HepG2 (cell line): Measurements from ENCODE around the gene B9D2. TPM values are rescaled to one million over a fixed set of nuclear protein-coding genes. Genes with fewer than 3 reads are reported as not detected.

ENCODE experiments used
- ATAC-seq: fragments of 200-7000 bp; cut with Tn5 transposase; 3 replicates; pipeline ENCODE4 v1.9.1; 2020; ENCODE audit warnings: mild to moderate bottlenecking, moderate library complexity
- BruUV-seq: library from RNA; stranded (reverse); fragments of 400-500 nt; replicated peaks from 2 replicates; lab custom pipeline; 2021; lab: Mats Ljungman, UMichigan
- CTCF ChIA-PET: fragments of 300-600 bp; formaldehyde crosslinking; extraction: SDS; loops from one replicate; lab custom pipeline; 2021; ENCODE audit warnings: low total read pairs, inconsistent platforms, low intra/inter-chr PET ratio; lab: Yijun Ruan, JAX
- POLR2A ChIA-PET: fragments of 350-600 bp; sonication (Branson Sonifier 250); formaldehyde crosslinking; loops from one replicate; lab custom pipeline; 2020; ENCODE audit warnings: antibody characterized with exemption, inconsistent platforms; lab: Yijun Ruan, JAX
- DNase-seq: peaks from one replicate; pipeline ENCODE4 v3.0.0-alpha.2; 2015; ENCODE audit warnings: low spot score
- FAIRE-seq: peaks from 3 replicates; lab custom pipeline; 2011; peaks lifted over from hg19 to GRCh38; lab: Jason Lieb, UNC
- H2AFZ ChIP-seq: one replicate; pipeline ENCODE4 v1.6.1; 2011; ENCODE audit warnings: low read length, inconsistent platforms
- H3K27ac ChIP-seq: fragments of 300-600 bp; 3 replicates; pipeline ENCODE4 v1.8.0; 2011; ENCODE audit warnings: mixed run types, mild to moderate bottlenecking, mixed read lengths, low read length, inconsistent platforms; ENCODE audit not compliant: insufficient read depth; ENCODE audit errors: extremely low read length
- H3K27me3 ChIP-seq, 2 experiments: fragments of 200-600 bp in 1 of 2; 2 replicates in 1 of 2; 3 replicates in 1 of 2; pipeline versions ENCODE4 v1.6.0 to v1.8.0; 2011; ENCODE audit warnings: low read length in 2 of 2, mild to moderate bottlenecking in 2 of 2, moderate library complexity in 2 of 2, inconsistent platforms in 1 of 2; ENCODE audit not compliant: insufficient read depth in 2 of 2, control insufficient read depth in 1 of 2
- H3K36me3 ChIP-seq, 2 experiments: fragments of 200-600 bp in 1 of 2; replicated peaks in 1 of 2; 2 replicates in 1 of 2; 3 replicates in 1 of 2; pipeline versions ENCODE4 v1.5.1 to v1.8.0; 2011; ENCODE audit warnings: low read length in 2 of 2, inconsistent platforms in 1 of 2; ENCODE audit not compliant: insufficient read depth in 2 of 2, control insufficient read depth in 1 of 2
- H3K4me1 ChIP-seq: 2 replicates; pipeline ENCODE4 v1.5.1; 2012; ENCODE audit warnings: low read length, inconsistent platforms; ENCODE audit not compliant: insufficient read depth
- H3K4me2 ChIP-seq: 2 replicates; pipeline ENCODE4 v1.6.0; 2011; ENCODE audit warnings: low read depth, low read length, inconsistent platforms
- H3K4me3 ChIP-seq, 3 experiments: fragments of 200-600 bp in 1 of 3; sonication (generic), shearing (Covaris generic) in 1 of 3; replicated peaks in 1 of 3; 2 replicates each; pipeline ENCODE4 v1.5.1; 2011 to 2016; ENCODE audit warnings: low read length in 3 of 3, inconsistent platforms in 2 of 3, low read depth in 2 of 3, mild to moderate bottlenecking in 2 of 3, control low read depth in 1 of 3, mixed read lengths in 1 of 3; ENCODE audit not compliant: insufficient read depth in 1 of 3
- H3K79me2 ChIP-seq: one replicate; pipeline ENCODE4 v1.6.1; 2011; ENCODE audit warnings: low read length, inconsistent platforms; ENCODE audit not compliant: insufficient read depth
- H3K9ac ChIP-seq: 2 replicates; pipeline ENCODE4 v1.6.0; 2011; ENCODE audit warnings: mild to moderate bottlenecking, low read depth, low read length, inconsistent platforms; ENCODE audit not compliant: insufficient read depth
- H3K9me3 ChIP-seq: 2 replicates; pipeline ENCODE4 v1.5.1; 2012; ENCODE audit warnings: mild to moderate bottlenecking, low read length
- H4K20me1 ChIP-seq: 2 replicates; pipeline ENCODE4 v1.6.0; 2011; ENCODE audit warnings: inconsistent platforms, mild to moderate bottlenecking, low read length, moderate library complexity; ENCODE audit not compliant: insufficient read depth
- AGO2 ChIP-seq: fragments of 200-400 bp; formaldehyde crosslinking; optimal IDR thresholded peaks from 2 replicates; pipeline ENCODE3; 2017; ENCODE audit warnings: mild to moderate bottlenecking, low read depth, low read length, moderate library complexity
- CTCF ChIP-seq: sonication (generic); formaldehyde crosslinking; IDR thresholded peaks from 2 replicates; pipeline ENCODE4 v1.5.0; 2020; ENCODE audit warnings: mild to moderate bottlenecking, missing genetic modification reagents, moderate library complexity
- ELK4 ChIP-seq: sonication (generic); formaldehyde crosslinking; IDR thresholded peaks from 2 replicates; pipeline ENCODE4 v1.9.0; 2021; ENCODE audit warnings: missing genetic modification reagents, borderline replicate concordance
- TFDP2 ChIP-seq: sonication (generic); formaldehyde crosslinking; IDR thresholded peaks from 2 replicates; pipeline ENCODE4 v1.4.0; 2020; ENCODE audit warnings: missing genetic modification reagents
- ZEB1 ChIP-seq: IDR thresholded peaks from 2 replicates; pipeline ENCODE4 v1.6.1; 2012; ENCODE audit warnings: mild to moderate bottlenecking, low read depth, inconsistent platforms; ENCODE audit not compliant: insufficient replicate concordance
- WGBS: methylation state at CpG from one replicate; pipeline ENCODE4 v1.1.6; 2017; ENCODE audit warnings: low lambda C conversion rate; 5-methylcytosine and 5-hydroxymethylcytosine counted together
- in situ Hi-C: cut with HindIII; loops from 2 replicates; pipeline ENCODE4 v1.10.0; 2017; ENCODE audit warnings: low pct_unique_long_range_greater_than_20kb; ENCODE audit not compliant: extremely low pct_ligation_motif_present
- intact Hi-C: fragments of 100-400 bp; cut with micrococcal nuclease; formaldehyde crosslinking; loops from one replicate; pipeline ENCODE4 v1.10.0; 2022; ENCODE audit not compliant: unreplicated experiment
- polyA plus RNA-seq, 8 experiments: library from polyadenylated mRNA; depleted of rRNA in 3 of 8; stranded (reverse) in 7 of 8; unstranded in 1 of 8; fragments of >200 nt; fragmentation: Illumina TruSeq in 4 of 8; extraction: Trizol in 4 of 8; gene quantifications; 2 replicates each; pipeline versions ENCODE4 v1.2.1 to v1.2.3, GENCODE V29; 2011 to 2016; ENCODE audit warnings: low read depth in 4 of 8, missing spikeins in 1 of 8, mixed read lengths in 1 of 8; ENCODE audit not compliant: insufficient read depth in 1 of 8
- total RNA-seq, 5 experiments: library from RNA; depleted of rRNA; stranded (reverse); fragments of >200 nt; fragmentation: Illumina TruSeq; extraction: Trizol; gene quantifications; 2 replicates each; pipeline ENCODE4 v1.2.3, GENCODE V29; 2016; ENCODE audit warnings: low read depth in 1 of 5

Gene B9D2
- total and polyA plus RNA-seq, 2 of the 13 experiments (the other 11 are each of a cell fraction or from before 2014, with no cell fraction given) = 3.1 to 4.4 TPM

GRCh38 chr19:41341669-41342490 lies 22.1 kb downstream of the B9D2 start:
- FAIRE-seq (no peak), DNase-seq (no peak), ATAC-seq (no peak; the same call in 1 of the 3 replicates)
- CTCF ChIA-PET = no interaction called here
- Histone ChIP-seq H2AFZ (no peak overlapping the region), H3K27me3 (no peaks in the 10 kb centered on the region), H3K9me3 (no peaks in the 10 kb centered on the region), H3K4me2 (no peak overlapping the region), H3K36me3 (peaks cover 14 to 47% of the 10 kb centered on the region in 2 experiments), H3K9ac (no peak overlapping the region), H4K20me1 (no peaks in the 10 kb centered on the region), H3K79me2 (no peaks in the 10 kb centered on the region), H3K4me3 (no peak overlapping the region), H3K4me1 (no peaks in the 10 kb centered on the region), H3K27ac (no peak overlapping the region)
- intact Hi-C loops (loop anchor here (1.0 kb wide), 1 partner anchor 10 kb away; no protein-coding TSS in a partner anchor), in situ Hi-C loops (no loop called here)
- TF ChIP-seq CTCF (CRISPR knock-in tag) (peak; percentile 41), ZEB1 (peak; percentile 38), ELK4 (no peak), TFDP2 (CRISPR knock-in tag) (no peak), AGO2 (peak; percentile 24)
- no TSS peak for BruUV-seq
- POLR2A ChIA-PET = interaction anchor here (0.7 to 1.2 kb wide), 2 partner anchors 18 to 19 kb away, joined by 3 read pairs; no protein-coding TSS in a partner anchor
- WGBS = 95% methylated on average over 18 of the region's 20 CpGs
